AG08396 (cell line): ENCODE measurements around the gene SLC26A2.

Experiments used
- DNase-seq: peaks from one replicate; pipeline ENCODE4 v3.0.0; 2012; ENCODE audit warnings: low spot score, mixed read lengths

Gene SLC26A2

DNA sequence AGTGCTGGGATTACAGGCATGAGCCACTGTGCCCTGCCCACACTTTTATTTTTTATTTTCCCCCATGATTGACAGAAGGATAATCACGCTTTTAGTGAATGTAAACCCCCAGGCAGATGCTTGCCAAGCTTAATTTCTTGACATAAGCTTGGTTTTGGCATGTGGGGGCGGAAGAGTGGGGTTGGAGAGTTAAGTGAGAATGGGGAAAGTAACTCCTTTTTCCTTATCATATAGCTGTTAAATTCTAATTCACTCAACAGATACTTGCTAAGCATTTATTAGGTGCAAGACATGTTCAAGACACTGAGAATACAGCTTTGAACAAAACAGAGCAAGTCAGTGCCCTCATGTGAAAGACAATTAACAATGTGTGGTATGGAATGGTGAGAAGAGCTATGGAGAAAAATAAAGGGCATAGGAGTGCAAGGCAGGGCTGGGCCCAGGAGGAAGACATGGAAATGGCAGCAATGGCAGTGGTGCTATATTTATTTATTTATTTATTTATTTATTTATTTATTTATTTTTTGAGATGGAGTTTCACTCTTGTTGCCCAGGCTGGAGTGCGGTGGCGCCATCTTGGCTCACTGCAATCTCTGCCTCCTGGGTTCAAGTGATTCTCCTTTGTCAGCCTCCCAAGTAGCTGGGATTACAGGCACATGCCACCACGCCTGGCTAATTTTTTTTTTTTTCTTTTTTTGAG lies 2.2 kb downstream of the SLC26A2 start:
- DNase-seq = no peak

DNA sequence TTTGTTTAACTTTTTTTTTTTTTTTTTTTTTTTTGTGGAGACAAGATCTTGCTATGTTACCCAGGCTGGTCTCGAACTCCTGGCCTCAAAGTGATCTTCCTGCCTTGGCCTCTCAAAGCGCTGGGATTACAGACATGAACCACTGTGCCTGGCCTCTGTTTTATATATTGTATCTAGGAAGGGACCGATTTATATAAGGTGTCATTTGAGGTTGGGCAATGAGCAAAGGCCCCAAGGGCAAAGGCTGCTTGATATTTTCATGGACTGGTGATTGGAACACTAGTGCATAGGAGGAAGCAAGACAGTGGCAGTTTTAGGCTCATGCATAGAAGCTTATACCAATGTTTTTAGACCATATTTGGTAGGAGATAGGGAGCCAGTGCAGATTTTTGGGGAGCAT lies 3.2 kb downstream of the SLC26A2 start:
- DNase-seq = no peak

DNA sequence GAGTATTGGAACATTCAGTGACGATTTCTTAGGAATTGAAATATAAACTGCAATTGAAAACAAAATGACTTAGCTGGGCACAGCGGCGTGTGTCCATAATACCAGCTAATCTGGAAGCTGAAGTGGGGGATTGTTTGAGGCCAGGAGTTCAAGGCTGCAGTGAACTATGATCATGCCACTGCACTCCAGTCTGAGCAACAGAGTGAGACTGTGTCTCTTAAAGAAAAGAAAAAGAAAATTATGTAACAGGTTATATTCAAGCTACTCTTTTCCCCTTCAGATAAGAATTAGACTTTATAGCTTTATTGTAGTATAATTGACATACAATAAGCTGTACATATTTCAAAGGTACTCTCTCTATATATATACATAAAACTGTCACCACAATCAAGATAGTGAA lies 6.4 kb downstream of the SLC26A2 start:
- no peak for DNase-seq

DNA sequence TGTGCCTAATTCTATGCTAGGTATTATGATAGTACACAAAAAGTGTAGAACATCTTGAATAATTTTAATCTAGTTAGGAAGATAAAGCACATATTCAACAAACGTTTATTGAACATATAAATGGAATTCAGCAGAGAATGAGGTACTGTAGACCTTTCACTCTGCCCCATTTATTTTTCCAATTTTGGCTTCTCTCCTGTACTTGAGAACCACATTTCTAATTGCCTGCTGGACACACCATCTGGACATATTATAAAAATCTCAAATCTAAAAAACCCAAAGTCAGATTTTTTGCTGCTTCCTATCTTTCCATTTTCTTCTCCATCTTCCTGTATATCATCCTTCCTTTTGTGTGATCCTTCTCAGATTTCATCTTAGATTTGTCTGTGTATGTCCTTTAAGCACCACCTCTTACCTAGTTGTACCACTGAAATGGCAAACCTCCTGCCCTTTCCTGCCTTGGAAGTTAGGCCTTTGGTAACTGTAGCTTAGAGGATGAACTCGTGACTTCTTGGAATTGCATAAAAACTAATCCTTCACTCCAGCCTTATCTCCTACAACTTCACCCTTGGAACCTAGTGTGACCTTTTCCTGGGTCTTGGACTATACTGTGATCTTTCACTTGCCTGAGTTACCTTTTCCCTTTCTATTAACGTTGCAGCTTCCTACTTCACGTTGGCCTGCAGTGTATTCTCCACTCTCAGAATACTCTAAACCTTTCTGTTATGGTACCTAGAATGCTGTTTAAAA lies 8.8 kb downstream of the SLC26A2 start:
- no peak for DNase-seq

- no peak for DNase-seq
Observed at GRCh38 chr5:149975409-149975808, 14.9 kb downstream of the SLC26A2 start.

- no peak for DNase-seq
Observed at GRCh38 chr5:149979896-149980295, 19.3 kb downstream of the SLC26A2 start.

DNA sequence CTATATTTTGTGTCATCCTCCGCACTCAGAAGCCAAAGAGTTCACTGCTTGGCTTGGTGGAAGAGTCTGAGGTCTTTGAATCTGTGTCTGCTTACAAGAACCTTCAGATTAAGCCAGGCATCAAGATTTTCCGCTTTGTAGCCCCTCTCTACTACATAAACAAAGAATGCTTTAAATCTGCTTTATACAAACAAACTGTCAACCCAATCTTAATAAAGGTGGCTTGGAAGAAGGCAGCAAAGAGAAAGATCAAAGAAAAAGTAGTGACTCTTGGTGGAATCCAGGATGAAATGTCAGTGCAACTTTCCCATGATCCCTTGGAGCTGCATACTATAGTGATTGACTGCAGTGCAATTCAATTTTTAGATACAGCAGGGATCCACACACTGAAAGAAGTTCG lies 20.6 kb downstream of the SLC26A2 start:
- no peak for DNase-seq

GRCh38 chr5:149982505-149982904 lies 21.9 kb downstream of the SLC26A2 start:
- no peak for DNase-seq

GRCh38 chr5:149988126-149988525 lies 27.6 kb downstream of the SLC26A2 start:
- no peak for DNase-seq

DNA sequence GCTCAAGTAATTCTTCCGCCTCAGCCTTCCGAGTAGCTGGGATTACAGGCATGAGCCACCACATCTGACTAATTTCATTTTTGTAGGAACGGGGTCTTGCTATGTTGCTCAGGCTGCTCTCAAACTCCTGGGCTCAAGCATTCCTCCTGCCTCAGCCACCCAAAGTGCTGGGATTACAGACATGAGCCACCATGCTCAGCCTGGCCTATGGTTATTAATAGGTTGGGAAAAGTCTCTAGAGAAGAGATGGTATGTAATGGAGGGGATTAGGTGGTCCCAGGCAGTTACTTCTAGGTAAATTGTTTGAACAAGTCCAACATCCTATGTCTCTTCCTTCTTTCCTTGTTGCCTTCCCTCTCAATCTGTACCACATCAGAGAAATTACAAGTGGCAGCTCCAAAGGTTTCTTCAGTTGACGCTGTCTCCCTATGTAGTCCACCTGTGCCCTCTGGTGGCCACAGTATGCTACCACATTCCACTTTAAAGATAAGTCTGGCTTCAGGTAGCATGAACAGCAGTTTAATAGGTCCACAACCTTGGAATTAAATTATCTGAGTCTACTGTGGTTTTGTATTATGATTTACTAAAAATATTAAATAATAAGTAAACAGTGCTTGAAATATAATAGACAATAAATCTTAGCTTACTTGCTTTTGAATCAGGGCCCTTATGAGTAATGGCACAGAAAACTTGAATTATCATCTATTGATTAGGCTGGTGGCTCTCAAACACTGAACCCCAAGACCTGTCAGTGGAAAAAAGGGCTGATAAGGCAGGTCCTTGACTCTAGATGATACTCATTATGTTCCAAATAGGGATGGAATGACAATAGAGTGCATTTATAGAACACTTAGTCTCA lies 30.2 kb downstream of the SLC26A2 start:
- DNase-seq = peak; percentile 62

DNA sequence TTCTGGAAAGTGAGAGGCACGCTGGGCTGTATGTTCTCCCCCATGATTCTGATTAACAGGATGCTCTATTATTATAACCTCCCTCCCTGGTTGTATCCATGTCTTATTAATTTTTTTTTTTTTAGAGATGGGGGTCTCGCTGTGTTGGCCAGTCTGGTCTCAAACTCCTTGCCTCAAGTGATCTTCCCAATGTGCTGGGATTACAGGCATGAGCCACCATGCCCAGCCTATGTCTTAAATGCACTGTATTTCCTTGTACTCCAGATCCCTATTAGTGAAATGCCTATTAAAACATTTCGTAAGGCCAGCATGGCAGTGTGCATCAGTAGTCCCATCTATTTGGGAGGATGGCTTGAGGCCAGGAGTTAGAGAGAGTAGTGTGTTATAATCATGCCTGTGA lies 32.9 kb downstream of the SLC26A2 start:
- no peak for DNase-seq

- no peak for DNase-seq
Observed at GRCh38 chr5:149995385-149996204, 35.0 kb downstream of the SLC26A2 start.

DNA sequence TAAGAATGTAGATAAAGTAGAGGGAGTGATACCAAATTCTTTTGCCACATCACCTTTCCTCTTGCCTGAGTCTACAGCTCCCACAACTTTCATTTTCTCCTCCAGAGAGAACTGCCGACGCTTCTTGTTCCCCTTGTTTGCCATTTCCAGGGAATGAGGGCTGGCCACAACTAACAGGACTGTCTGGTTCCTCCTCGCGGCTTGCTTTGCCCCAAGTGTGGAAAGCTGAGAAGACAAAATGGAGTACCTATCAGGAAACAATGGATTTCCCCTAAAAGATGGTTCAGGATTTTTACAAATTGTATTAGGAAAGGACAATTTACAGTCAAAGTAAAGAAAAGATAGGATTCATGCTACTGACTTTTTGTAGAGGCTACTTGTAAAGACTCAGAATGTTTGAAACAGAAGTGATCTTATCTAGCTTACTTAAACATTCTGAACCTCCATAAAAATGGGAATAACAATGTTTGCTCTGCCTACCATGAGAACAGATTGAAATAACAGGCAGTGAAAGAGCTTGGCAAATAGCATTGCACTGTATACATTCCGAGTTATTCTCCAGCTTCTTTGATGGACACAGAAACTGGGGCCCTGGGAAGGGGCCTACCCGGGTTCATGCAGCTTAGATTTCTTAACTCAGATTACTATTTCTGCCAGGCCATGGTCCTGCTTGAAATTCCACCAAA lies 35.8 kb downstream of the SLC26A2 start:
- no peak for DNase-seq

DNA sequence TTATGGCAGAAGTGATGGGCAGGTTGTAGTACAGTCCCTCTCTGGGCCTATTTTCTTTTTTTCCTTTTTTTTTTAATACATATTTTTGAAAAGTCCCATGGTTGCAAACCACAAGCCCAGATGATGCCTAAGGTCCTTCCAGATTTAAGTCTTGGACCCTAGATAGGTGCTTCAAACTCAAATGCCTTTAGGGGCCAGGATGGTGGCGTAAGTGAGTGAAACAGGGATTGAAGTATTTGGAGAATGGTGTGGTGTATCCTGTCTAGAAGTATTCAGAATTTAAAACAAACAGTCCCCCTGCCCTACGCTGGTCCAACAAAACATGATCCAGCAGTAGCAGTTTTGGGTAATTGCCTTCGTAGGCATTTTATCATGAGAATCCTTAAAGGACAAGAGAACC lies 37.7 kb downstream of the SLC26A2 start:
- DNase-seq = no peak

DNA sequence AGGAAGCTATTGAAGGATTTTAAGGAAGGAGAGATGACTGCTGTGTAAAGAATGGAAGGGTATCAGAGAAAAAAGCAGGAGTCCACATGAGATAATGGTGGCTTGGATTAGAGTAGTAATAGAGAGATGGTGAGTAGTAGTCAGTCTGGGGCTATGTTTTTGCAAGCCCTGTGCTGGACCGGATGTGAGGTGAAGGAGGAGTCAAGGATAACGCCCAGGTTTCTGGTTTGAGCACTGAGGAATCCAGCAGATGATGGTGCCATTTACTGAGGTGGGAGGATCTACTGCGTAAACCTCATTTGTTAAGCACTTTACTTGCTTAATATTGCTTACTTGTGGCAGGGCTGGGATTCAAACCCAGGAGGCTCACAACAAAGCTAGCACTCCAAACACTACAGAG lies 38.8 kb downstream of the SLC26A2 start:
- no peak for DNase-seq

DNA sequence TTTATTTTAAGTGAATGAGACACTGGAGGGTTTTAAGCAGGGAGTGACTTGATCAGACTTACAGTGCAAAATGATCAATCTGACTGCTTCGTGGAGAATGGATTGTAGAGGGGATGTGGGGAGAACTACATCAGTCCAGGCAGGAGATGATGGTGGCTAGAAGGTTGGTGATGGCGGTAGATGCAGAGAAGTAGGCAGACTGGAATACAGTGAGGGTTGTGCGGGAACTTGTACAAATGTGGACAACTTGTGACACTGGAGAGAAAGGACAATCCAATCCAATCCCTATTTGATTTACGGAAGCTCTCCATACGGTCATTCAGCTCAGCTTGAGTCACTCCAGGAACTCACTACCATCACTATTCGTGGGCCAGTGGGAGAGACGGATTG lies 39.3 kb downstream of the SLC26A2 start:
- DNase-seq = no peak

- DNase-seq = peak; percentile 95
Observed at GRCh38 chr5:150000256-150000989, 39.9 kb downstream of the SLC26A2 start, which contains the start of the genes HMGXB3 and TIGD6. TSS of gene HMGXB3 (plus strand) at chr5:150000739. CDS start at chr5:150004853, 4,114 bp downstream. TSS of gene TIGD6 (minus strand) at chr5:150000654. CDS start at chr5:149996348, 4,306 bp downstream.

- DNase-seq = peak; percentile 78
Observed at GRCh38 chr5:150000990-150001659, 40.6 kb downstream of the SLC26A2 start.

GRCh38 chr5:150001660-150002486 lies 41.3 kb downstream of the SLC26A2 start:
- peak; percentile 80 for DNase-seq
